Activated CD4-positive, alpha-beta T cell treated with anti-CD3 and anti-CD28 coated beads, Interleukin-2, Interleukin-4, amounts not matched to agents 100 ng/mL and 50 ng/mL, durations not matched to agents 16 hours and 8 hours (primary cell): Measurements from ENCODE around the gene MIX23.

ENCODE experiments used
- DNase-seq: peaks from one replicate; pipeline ENCODE4 v3.0.0-alpha.2; 2020; ENCODE audit warnings: low spot score

MIX23 gene

GRCh38 chr3:122382888-122383666 is at the start of gene MIX23:
MIX23 (minus strand) TSS chr3:122383231; CDS start chr3:122383224, 7 bp downstream.
- peak; percentile 91 for DNase-seq

- no peak for DNase-seq
Measured at GRCh38 chr3:122430371-122430770, 47.3 kb upstream of the MIX23 start.

- peak; percentile 73 for DNase-seq
Measured at GRCh38 chr3:122427857-122428471, 44.9 kb upstream of the MIX23 start.

GRCh38 chr3:122421836-122422235 is 38.8 kb upstream of the MIX23 start:
- no peak for DNase-seq

- DNase-seq = no peak
Measured at GRCh38 chr3:122421101-122421500, 38.1 kb upstream of the MIX23 start.

GRCh38 chr3:122416966-122417365 is 33.9 kb upstream of the MIX23 start:
- DNase-seq = no peak

GRCh38 chr3:122415762-122416654 is 33.0 kb upstream of the MIX23 start, which contains the start of gene WDR5B:
WDR5B (minus strand) TSS chr3:122416062; CDS start chr3:122415528, 534 bp downstream.
- DNase-seq = peak; percentile 98

- peak; percentile 56 for DNase-seq
Measured at GRCh38 chr3:122415104-122415744, 32.2 kb upstream of the MIX23 start.

GRCh38 chr3:122414391-122414790 is 31.4 kb upstream of the MIX23 start:
- no peak for DNase-seq

GRCh38 chr3:122410639-122411038 is 27.6 kb upstream of the MIX23 start:
- DNase-seq = no peak

- DNase-seq = no peak
Measured at GRCh38 chr3:122410111-122410510, 27.1 kb upstream of the MIX23 start.

- no peak for DNase-seq
Measured at GRCh38 chr3:122409446-122409845, 26.4 kb upstream of the MIX23 start.

GRCh38 chr3:122407946-122408345 is 24.9 kb upstream of the MIX23 start:
- DNase-seq = no peak

GRCh38 chr3:122406198-122406597 is 23.2 kb upstream of the MIX23 start:
- no peak for DNase-seq

GRCh38 chr3:122405015-122405414 is 22.0 kb upstream of the MIX23 start:
- DNase-seq = no peak

GRCh38 chr3:122403489-122403888 is 20.5 kb upstream of the MIX23 start:
- DNase-seq = no peak

- no peak for DNase-seq
Measured at GRCh38 chr3:122398920-122399319, 15.9 kb upstream of the MIX23 start.

- no peak for DNase-seq
Measured at GRCh38 chr3:122397201-122397600, 14.2 kb upstream of the MIX23 start.

- no peak for DNase-seq
Measured at GRCh38 chr3:122396511-122396910, 13.5 kb upstream of the MIX23 start.

GRCh38 chr3:122395582-122395981 is 12.6 kb upstream of the MIX23 start:
- DNase-seq = no peak

- DNase-seq = no peak
Measured at GRCh38 chr3:122394173-122394572, 11.1 kb upstream of the MIX23 start.
